GM18502 (cell line): ENCODE results near the gene MRGPRX2.

Source experiments
- ATAC-seq: cut with Tn5 transposase; IDR thresholded peaks from one replicate; pipeline ENCODE4 v1.9.1; 2021; ENCODE audit warnings: mild to moderate bottlenecking; ENCODE audit not compliant: unreplicated experiment, poor library complexity

The MRGPRX2 gene

GRCh38 chr11:19060629-19061028, at the start of gene MRGPRX2:
Gene MRGPRX2, minus strand, starts transcription at chr11:19060717. Its CDS starts 4,315 bp downstream, at chr11:19056402.
- ATAC-seq: no peak

- no peak for ATAC-seq
These were observed 49.8 kb upstream of the MRGPRX2 start for GRCh38 chr11:19110295-19110694.

GRCh38 chr11:19107125-19107524, 46.6 kb upstream of the MRGPRX2 start:
- ATAC-seq: no peak

GRCh38 chr11:19105011-19105410, 44.5 kb upstream of the MRGPRX2 start:
- ATAC-seq: no peak

GRCh38 chr11:19102521-19102900, 42.0 kb upstream of the MRGPRX2 start:
- no peak for ATAC-seq

- no peak for ATAC-seq
These were observed 41.4 kb upstream of the MRGPRX2 start for GRCh38 chr11:19101796-19102520.

GRCh38 chr11:19100885-19101284, 40.4 kb upstream of the MRGPRX2 start:
- ATAC-seq: no peak

- ATAC-seq: no peak
These were observed 38.6 kb upstream of the MRGPRX2 start for GRCh38 chr11:19099093-19099492.

- no peak for ATAC-seq
These were observed 34.3 kb upstream of the MRGPRX2 start for GRCh38 chr11:19094859-19095258.

- ATAC-seq: no peak
These were observed 33.5 kb upstream of the MRGPRX2 start for GRCh38 chr11:19093976-19094375.

GRCh38 chr11:19092850-19093249, 32.3 kb upstream of the MRGPRX2 start:
- ATAC-seq: no peak

GRCh38 chr11:19092342-19092741, 31.8 kb upstream of the MRGPRX2 start:
- no peak for ATAC-seq

- ATAC-seq: no peak
These were observed 30.8 kb upstream of the MRGPRX2 start for GRCh38 chr11:19091366-19091765.

GRCh38 chr11:19089421-19089820, 28.9 kb upstream of the MRGPRX2 start:
- no peak for ATAC-seq

GRCh38 chr11:19088791-19089190, 28.3 kb upstream of the MRGPRX2 start:
- ATAC-seq: no peak

- ATAC-seq: no peak
These were observed 27.1 kb upstream of the MRGPRX2 start for GRCh38 chr11:19087658-19088057.

- no peak for ATAC-seq
These were observed 24.3 kb upstream of the MRGPRX2 start for GRCh38 chr11:19084661-19085315.

GRCh38 chr11:19083166-19083565, 22.6 kb upstream of the MRGPRX2 start:
- no peak for ATAC-seq

GRCh38 chr11:19080579-19080993, 20.1 kb upstream of the MRGPRX2 start:
- no peak for ATAC-seq

GRCh38 chr11:19079643-19080440, 19.3 kb upstream of the MRGPRX2 start:
- no peak for ATAC-seq

- no peak for ATAC-seq
These were observed 17.4 kb upstream of the MRGPRX2 start for GRCh38 chr11:19077965-19078364.
